ENCODE measurements around the gene SULT1C4. TPM values are rescaled to one million over a fixed set of nuclear protein-coding genes. Genes with fewer than 3 reads are reported as not detected.

SULT1C4 gene
- total RNA-seq, 1 donor from 2014 or later, result 8.8 TPM

- H3K4me1 ChIP-seq, result no peaks in the 10 kb centered on the region
- H3K36me3 ChIP-seq, result no peaks in the 10 kb centered on the region
- no peak overlapping the region for H3K4me3 ChIP-seq
- DNase-seq (ENCODE audit: extremely low spot score in 2 of 2), result no peak
- intact Hi-C loops (cut with DNase I), result no loop called here
- H3K9me3 ChIP-seq, result no peaks in the 10 kb centered on the region
- TF ChIP-seq, protein P1, sequence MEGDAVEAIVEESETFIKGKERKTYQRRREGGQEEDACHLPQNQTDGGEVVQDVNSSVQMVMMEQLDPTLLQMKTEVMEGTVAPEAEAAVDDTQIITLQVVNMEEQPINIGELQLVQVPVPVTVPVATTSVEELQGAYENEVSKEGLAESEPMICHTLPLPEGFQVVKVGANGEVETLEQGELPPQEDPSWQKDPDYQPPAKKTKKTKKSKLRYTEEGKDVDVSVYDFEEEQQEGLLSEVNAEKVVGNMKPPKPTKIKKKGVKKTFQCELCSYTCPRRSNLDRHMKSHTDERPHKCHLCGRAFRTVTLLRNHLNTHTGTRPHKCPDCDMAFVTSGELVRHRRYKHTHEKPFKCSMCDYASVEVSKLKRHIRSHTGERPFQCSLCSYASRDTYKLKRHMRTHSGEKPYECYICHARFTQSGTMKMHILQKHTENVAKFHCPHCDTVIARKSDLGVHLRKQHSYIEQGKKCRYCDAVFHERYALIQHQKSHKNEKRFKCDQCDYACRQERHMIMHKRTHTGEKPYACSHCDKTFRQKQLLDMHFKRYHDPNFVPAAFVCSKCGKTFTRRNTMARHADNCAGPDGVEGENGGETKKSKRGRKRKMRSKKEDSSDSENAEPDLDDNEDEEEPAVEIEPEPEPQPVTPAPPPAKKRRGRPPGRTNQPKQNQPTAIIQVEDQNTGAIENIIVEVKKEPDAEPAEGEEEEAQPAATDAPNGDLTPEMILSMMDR (IDR thresholded peaks at IDR 0.05), result no peak
- no peak for TF ChIP-seq POLR2A (IDR thresholded peaks at IDR 0.05)
- H3K27ac ChIP-seq, result no peak overlapping the region
- no peaks in the 10 kb centered on the region for H3K27me3 ChIP-seq
Measured at GRCh38 chr2:108347786-108348185, 30.0 kb upstream of the SULT1C4 start.

DNA sequence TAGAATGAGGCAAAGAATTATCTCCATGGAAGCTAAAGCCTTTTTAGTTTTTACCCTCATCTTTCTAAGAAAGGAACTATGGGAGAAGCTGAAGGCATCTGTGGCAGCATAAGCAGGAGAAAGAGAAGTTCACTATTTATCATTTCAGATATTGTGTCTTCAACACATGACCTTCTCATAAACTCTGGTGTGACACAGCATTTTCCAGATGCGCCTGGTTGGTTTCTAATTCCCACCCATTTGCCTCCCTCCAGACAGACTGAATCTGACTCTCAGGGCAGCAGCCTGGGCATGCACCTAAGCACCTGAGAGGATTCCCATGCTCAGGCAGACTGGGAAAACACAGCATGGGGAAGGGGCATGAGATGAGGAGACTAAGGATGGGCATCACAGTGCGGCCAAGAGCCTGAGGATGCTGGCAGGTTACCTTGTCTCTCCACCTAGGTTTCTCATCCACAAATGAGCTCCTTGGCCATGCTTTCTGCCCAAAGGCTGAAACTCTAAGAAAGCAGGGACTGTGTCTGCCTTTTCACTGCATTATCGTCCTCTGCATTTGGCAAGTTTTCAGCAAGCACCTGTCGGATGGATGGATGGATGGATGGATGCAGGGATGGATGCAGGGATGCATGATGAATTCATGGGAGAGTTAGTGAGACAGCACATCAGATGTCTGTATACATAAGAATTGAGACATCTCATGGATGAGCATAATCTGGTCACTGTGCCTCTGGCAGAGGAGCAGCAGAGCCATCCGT is 28.8 kb upstream of the SULT1C4 start:
- DNase-seq (ENCODE audit: extremely low spot score in 2 of 2), result no peak
- Histone ChIP-seq H3K4me3 (no peak overlapping the region), H3K4me1 (no peaks in the 10 kb centered on the region), H3K27me3 (no peaks in the 10 kb centered on the region), H3K36me3 (no peaks in the 10 kb centered on the region), H3K9me3 (no peaks in the 10 kb centered on the region), H3K27ac (no peak overlapping the region)
- intact Hi-C loops (cut with DNase I), result no loop called here
- TF ChIP-seq POLR2AphosphoS5 (IDR thresholded peaks at IDR 0.05; ENCODE audit: insufficient read depth in 1 of 2, low read depth in 1 of 2) (no peak), POLR2A (IDR thresholded peaks at IDR 0.05) (no peak)
- TF ChIP-seq, protein P1 (IDR thresholded peaks at IDR 0.05), result no peak

- Histone ChIP-seq H3K9me3 (no peaks in the 10 kb centered on the region), H3K27me3 (no peaks in the 10 kb centered on the region), H3K36me3 (no peaks in the 10 kb centered on the region), H3K4me1 (no peaks in the 10 kb centered on the region), H3K4me3 (no peak overlapping the region), H3K27ac (no peak overlapping the region)
- DNase-seq (ENCODE audit: extremely low spot score in 2 of 2), result no peak
- no peak for TF ChIP-seq POLR2AphosphoS5 (IDR thresholded peaks at IDR 0.05; ENCODE audit: insufficient read depth in 1 of 2, low read depth in 1 of 2)
- no peak for TF ChIP-seq POLR2A (IDR thresholded peaks at IDR 0.05)
- TF ChIP-seq, protein P1 (IDR thresholded peaks at IDR 0.05), result no peak
- intact Hi-C loops (cut with DNase I), result no loop called here
Measured at GRCh38 chr2:108349571-108349928, 28.2 kb upstream of the SULT1C4 start.

DNA sequence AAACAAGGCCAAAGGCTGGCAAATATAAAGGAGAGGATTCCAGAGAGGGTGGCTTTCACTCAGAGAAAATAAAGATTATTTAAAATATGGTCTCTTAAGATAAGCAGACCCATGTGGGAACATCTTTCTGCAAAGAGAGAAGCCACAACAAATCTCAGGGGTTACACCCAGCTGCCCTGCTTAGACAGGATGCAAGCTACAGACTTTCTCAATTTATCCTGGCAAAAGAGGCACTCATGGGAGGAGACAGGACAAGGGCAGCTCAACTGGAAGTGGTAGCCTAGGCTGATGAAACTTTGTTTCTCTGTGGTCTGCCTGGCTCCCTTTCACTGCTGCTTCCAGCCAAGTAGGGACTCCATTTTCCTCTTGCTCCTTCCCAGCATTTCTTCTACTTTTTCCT is 25.9 kb upstream of the SULT1C4 start:
- Histone ChIP-seq H3K4me3 (no peak overlapping the region), H3K27me3 (no peaks in the 10 kb centered on the region), H3K36me3 (no peaks in the 10 kb centered on the region), H3K4me1 (no peaks in the 10 kb centered on the region), H3K27ac (no peak overlapping the region), H3K9me3 (no peaks in the 10 kb centered on the region)
- intact Hi-C loops (cut with DNase I), result loop anchor here (5.0 kb wide), 1 partner anchor 230 kb away; no protein-coding TSS in a partner anchor
- TF ChIP-seq POLR2A (IDR thresholded peaks at IDR 0.05) (no peak), POLR2AphosphoS5 (IDR thresholded peaks at IDR 0.05; ENCODE audit: insufficient read depth in 1 of 2, low read depth in 1 of 2) (no peak)
- TF ChIP-seq, protein P1 (IDR thresholded peaks at IDR 0.05), result no peak
- no peak for DNase-seq (ENCODE audit: extremely low spot score in 2 of 2)

- no peaks in the 10 kb centered on the region for H3K4me1 ChIP-seq
- no peak overlapping the region for H3K27ac ChIP-seq
- no peak overlapping the region for H3K4me3 ChIP-seq
- H3K9me3 ChIP-seq, result no peaks in the 10 kb centered on the region
- TF ChIP-seq POLR2AphosphoS5 (IDR thresholded peaks at IDR 0.05; ENCODE audit: insufficient read depth in 1 of 2, low read depth in 1 of 2) (no peak), POLR2A (IDR thresholded peaks at IDR 0.05) (no peak)
- TF ChIP-seq, protein P1 (IDR thresholded peaks at IDR 0.05), result no peak
- intact Hi-C loops (cut with DNase I), result loop anchor here (5.0 kb wide), 1 partner anchor 228 kb away; no protein-coding TSS in a partner anchor
- no peaks in the 10 kb centered on the region for H3K36me3 ChIP-seq
- H3K27me3 ChIP-seq, result no peaks in the 10 kb centered on the region
- no peak for DNase-seq (ENCODE audit: extremely low spot score in 2 of 2)
Measured at GRCh38 chr2:108354136-108354535, 23.6 kb upstream of the SULT1C4 start.
